NCI-H1092 (cell line): Measurements from ENCODE around the gene TLDC2.
"Not testable (repeated sequence)": the region's sequence is repeated elsewhere in the genome, so short reads cannot be mapped to it uniquely, and the experiment has no call there.

Source experiments
- DNase-seq: peaks from one replicate; lab custom pipeline; 2025; lab: John Stamatoyannopoulos, UW

TLDC2 gene

GRCh38 chr20:36875702-36876472 is at the start of gene TLDC2:
Gene TLDC2, plus strand, starts transcription at chr20:36876138. Its CDS starts 37 bp downstream, at chr20:36876175.
- DNase-seq, result no peak

GRCh38 chr20:36826554-36827244 is 49.2 kb upstream of the TLDC2 start:
- DNase-seq, result no peak

GRCh38 chr20:36827541-36828279 is 48.2 kb upstream of the TLDC2 start:
- DNase-seq, result no peak

GRCh38 chr20:36830791-36831691 is 44.9 kb upstream of the TLDC2 start:
- no peak for DNase-seq

- no peak for DNase-seq
Observed at GRCh38 chr20:36832791-36833190, 43.1 kb upstream of the TLDC2 start.

GRCh38 chr20:36833275-36834020 is 42.5 kb upstream of the TLDC2 start:
- no peak for DNase-seq

GRCh38 chr20:36835025-36835424 is 40.9 kb upstream of the TLDC2 start:
- no peak for DNase-seq

- peak; percentile 86 for DNase-seq
Observed at GRCh38 chr20:36835453-36836198, 40.3 kb upstream of the TLDC2 start.

- peak; percentile 17 for DNase-seq
Observed at GRCh38 chr20:36836591-36837269, 39.2 kb upstream of the TLDC2 start.

- DNase-seq, result not testable (repeated sequence)
Observed at GRCh38 chr20:36838376-36838775, 37.6 kb upstream of the TLDC2 start.

GRCh38 chr20:36839150-36839549 is 36.8 kb upstream of the TLDC2 start:
- DNase-seq, result no peak

GRCh38 chr20:36841030-36841429 is 34.9 kb upstream of the TLDC2 start:
- DNase-seq, result not testable (repeated sequence)

- peak; percentile 45 for DNase-seq
Observed at GRCh38 chr20:36845288-36845971, 30.5 kb upstream of the TLDC2 start.

GRCh38 chr20:36847009-36847709 is 28.8 kb upstream of the TLDC2 start:
- no peak for DNase-seq

GRCh38 chr20:36847710-36848040 is 28.3 kb upstream of the TLDC2 start:
- no peak for DNase-seq

GRCh38 chr20:36848078-36848660 is 27.8 kb upstream of the TLDC2 start:
- DNase-seq, result no peak

GRCh38 chr20:36848677-36849076 is 27.3 kb upstream of the TLDC2 start:
- DNase-seq, result no peak
